Glutamatergic neuron (in vitro differentiated cells): ENCODE data around the gene TTC28. TPM values are rescaled to one million over a fixed set of nuclear protein-coding genes. Genes with fewer than 3 reads are reported as not detected.

ENCODE experiments used
- DNase-seq: peaks from one replicate; pipeline ENCODE4 v3.0.0; 2022
- H3K27ac Mint-ChIP-seq: one replicate; pipeline ENCODE4 v1.8.0; 2020; ENCODE audit warnings: mild to moderate bottlenecking, mixed read lengths, inconsistent platforms; ENCODE audit not compliant: unreplicated experiment
- H3K27me3 Mint-ChIP-seq: one replicate; pipeline ENCODE4 v1.8.0; 2020; ENCODE audit warnings: mild to moderate bottlenecking, moderate library complexity, mixed read lengths, inconsistent platforms; ENCODE audit not compliant: unreplicated experiment
- H3K36me3 Mint-ChIP-seq: one replicate; pipeline ENCODE4 v1.8.0; 2020; ENCODE audit warnings: mild to moderate bottlenecking, mixed read lengths, inconsistent platforms; ENCODE audit not compliant: unreplicated experiment
- H3K4me1 Mint-ChIP-seq: one replicate; pipeline ENCODE4 v1.8.0; 2020; ENCODE audit warnings: mild to moderate bottlenecking, low read depth, mixed read lengths, inconsistent platforms; ENCODE audit not compliant: unreplicated experiment
- H3K4me3 Mint-ChIP-seq: one replicate; pipeline ENCODE4 v1.8.0; 2020; ENCODE audit warnings: mild to moderate bottlenecking, mixed read lengths, inconsistent platforms; ENCODE audit not compliant: unreplicated experiment
- H3K9me3 Mint-ChIP-seq: one replicate; pipeline ENCODE4 v1.8.0; 2020; ENCODE audit warnings: mild to moderate bottlenecking, moderate library complexity, mixed read lengths, inconsistent platforms; ENCODE audit not compliant: unreplicated experiment
- total RNA-seq: library from RNA; stranded (reverse); fragmentation: NEBNext Ultra II Directional; extraction: Animal tissue kit (Norgen Biotek cat#: 25700); gene quantifications from one replicate; pipeline ENCODE4 v1.2.1, GENCODE V29; 2021; ENCODE audit not compliant: unreplicated experiment
- TF ChIP-seq, protein P1 (sequence below): fragments of 200-600 bp; sonication (generic); IDR thresholded peaks from one replicate; pipeline ENCODE4 v1.5.0; 2021; ENCODE audit not compliant: partially characterized antibody, unreplicated experiment

Gene TTC28
- total RNA-seq, 1 donor from 2014 or later = 55.6 TPM

DNA sequence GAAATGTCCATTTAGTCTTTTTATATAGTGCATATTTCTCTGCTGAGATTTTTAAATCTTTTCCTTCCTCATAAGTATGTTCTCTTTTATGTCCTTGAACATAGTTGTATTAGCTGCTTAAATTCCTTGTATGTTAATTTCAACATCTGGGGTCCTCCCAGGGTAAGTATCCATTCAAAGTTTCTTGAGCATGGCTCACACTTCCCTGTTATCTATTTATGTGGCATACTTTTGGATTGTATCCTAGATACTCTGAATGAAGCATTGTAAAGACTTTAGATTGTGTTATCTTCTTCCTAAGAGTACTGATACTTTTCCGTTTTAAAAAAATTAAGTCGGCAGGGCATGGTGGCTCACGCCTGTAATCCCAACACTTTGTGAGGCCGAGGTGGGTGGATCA is 732.2 kb downstream of the TTC28 start:
- Mint-ChIP-seq H3K27ac (no peak overlapping the region), H3K27me3 (no peaks in the 10 kb centered on the region), H3K36me3 (no peaks in the 10 kb centered on the region), H3K4me3 (no peak overlapping the region), H3K9me3 (no peaks in the 10 kb centered on the region), H3K4me1 (no peaks in the 10 kb centered on the region)
- TF ChIP-seq, protein P1, sequence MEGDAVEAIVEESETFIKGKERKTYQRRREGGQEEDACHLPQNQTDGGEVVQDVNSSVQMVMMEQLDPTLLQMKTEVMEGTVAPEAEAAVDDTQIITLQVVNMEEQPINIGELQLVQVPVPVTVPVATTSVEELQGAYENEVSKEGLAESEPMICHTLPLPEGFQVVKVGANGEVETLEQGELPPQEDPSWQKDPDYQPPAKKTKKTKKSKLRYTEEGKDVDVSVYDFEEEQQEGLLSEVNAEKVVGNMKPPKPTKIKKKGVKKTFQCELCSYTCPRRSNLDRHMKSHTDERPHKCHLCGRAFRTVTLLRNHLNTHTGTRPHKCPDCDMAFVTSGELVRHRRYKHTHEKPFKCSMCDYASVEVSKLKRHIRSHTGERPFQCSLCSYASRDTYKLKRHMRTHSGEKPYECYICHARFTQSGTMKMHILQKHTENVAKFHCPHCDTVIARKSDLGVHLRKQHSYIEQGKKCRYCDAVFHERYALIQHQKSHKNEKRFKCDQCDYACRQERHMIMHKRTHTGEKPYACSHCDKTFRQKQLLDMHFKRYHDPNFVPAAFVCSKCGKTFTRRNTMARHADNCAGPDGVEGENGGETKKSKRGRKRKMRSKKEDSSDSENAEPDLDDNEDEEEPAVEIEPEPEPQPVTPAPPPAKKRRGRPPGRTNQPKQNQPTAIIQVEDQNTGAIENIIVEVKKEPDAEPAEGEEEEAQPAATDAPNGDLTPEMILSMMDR = no peak
- no peak for DNase-seq

DNA sequence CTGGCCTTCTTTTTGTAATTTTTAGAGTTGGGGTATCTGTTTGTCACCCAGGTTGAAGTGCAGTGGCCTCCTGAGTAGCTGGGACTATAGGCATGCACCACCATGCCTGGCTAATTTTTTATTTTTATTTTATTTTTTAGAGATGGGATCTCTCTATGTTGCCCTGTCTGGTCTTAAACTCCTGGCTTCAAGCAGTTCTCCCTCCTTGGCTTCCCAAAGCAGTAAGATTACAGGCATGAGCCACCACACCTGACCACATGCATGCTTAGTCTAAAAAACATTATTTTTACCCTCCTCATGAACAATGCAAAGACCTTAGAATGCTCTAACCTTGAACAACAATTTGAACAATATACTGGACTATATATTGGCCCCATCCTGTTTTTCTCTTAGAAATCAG is 738.5 kb downstream of the TTC28 start:
- no peak for DNase-seq
- Mint-ChIP-seq H3K4me3 (no peak overlapping the region), H3K36me3 (no peaks in the 10 kb centered on the region), H3K27me3 (no peaks in the 10 kb centered on the region), H3K4me1 (no peaks in the 10 kb centered on the region), H3K9me3 (no peaks in the 10 kb centered on the region), H3K27ac (no peak overlapping the region)
- TF ChIP-seq, protein P1 = no peak

DNA sequence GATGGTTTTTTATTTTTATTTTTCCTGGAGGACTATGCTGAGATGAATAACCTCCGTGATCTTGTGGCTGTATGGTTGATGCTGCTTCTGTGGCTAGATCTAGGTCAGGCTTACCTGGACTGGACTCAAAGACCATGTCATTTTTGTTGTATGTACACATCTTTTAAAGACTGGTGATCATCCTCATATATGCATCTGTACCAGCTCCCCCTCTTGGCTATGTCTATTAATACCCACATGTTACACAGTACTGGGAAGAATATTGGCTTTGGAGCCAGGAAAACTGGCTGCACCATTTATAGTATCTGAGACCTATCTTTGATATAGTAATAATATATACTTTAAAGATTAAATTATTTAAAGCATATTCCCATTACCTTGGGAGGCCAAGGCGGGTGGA is 742.2 kb downstream of the TTC28 start:
- no peak for DNase-seq
- no peaks in the 10 kb centered on the region for H3K9me3 Mint-ChIP-seq
- no peaks in the 10 kb centered on the region for H3K36me3 Mint-ChIP-seq
- H3K4me1 Mint-ChIP-seq = no peaks in the 10 kb centered on the region
- no peak overlapping the region for H3K4me3 Mint-ChIP-seq
- no peak overlapping the region for H3K27ac Mint-ChIP-seq
- TF ChIP-seq, protein P1 = no peak
- H3K27me3 Mint-ChIP-seq = no peaks in the 10 kb centered on the region

DNA sequence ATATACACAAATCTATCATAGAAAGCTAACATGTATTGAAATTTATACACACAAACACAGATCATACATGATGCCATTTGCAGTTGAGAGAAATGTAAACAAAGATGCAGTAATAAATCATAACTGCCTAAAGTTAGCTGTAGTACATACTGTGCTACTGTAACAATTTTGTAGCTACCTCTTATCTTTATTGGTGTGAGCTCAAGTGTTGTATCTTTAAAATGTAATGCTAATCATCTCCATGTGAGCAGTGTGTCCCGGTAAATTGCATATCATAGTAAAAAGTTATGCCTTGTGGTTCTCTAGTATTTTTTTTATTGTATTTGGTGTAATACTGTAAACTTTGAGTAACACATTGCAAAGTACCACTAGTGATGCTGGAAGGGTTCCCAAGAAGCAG is 743.7 kb downstream of the TTC28 start:
- H3K36me3 Mint-ChIP-seq = no peaks in the 10 kb centered on the region
- DNase-seq = no peak
- no peaks in the 10 kb centered on the region for H3K27me3 Mint-ChIP-seq
- H3K27ac Mint-ChIP-seq = no peak overlapping the region
- TF ChIP-seq, protein P1 = no peak
- H3K9me3 Mint-ChIP-seq = no peaks in the 10 kb centered on the region
- no peak overlapping the region for H3K4me3 Mint-ChIP-seq
- H3K4me1 Mint-ChIP-seq = no peaks in the 10 kb centered on the region

DNA sequence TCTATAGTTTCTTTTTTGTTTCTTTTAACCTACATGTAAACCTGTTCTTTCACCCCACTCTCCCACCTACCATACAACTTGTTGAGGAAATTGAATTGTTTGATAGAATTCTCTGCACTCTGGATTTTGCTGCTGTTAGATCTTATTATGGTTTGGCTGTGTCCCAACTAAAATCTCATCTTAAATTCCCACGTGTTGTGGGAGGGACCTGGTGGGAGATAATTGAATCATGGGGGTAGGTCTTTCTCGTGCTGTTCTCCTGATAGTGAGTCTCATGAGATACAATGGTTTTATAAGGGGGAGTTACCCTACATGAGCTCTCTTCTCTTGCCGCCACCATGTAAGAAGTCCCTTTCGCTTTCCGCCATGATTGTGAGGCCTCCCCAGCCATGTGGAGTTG is 745.6 kb downstream of the TTC28 start:
- no peaks in the 10 kb centered on the region for H3K27me3 Mint-ChIP-seq

More for the DNA sequence above, 745.6 kb downstream of the TTC28 start:
- Mint-ChIP-seq H3K9me3 (no peaks in the 10 kb centered on the region), H3K27ac (no peak overlapping the region), H3K4me1 (no peaks in the 10 kb centered on the region), H3K36me3 (no peaks in the 10 kb centered on the region), H3K4me3 (no peak overlapping the region)
- DNase-seq = no peak
- TF ChIP-seq, protein P1 = no peak
